ENCODE data around the gene MEPE. TPM values are rescaled to one million over a fixed set of nuclear protein-coding genes. Genes with fewer than 3 reads are reported as not detected.
"Not testable (repeated sequence)": the region's sequence is repeated elsewhere in the genome, so short reads cannot be mapped to it uniquely, and the experiment has no call there.

The MEPE gene
- polyA plus RNA-seq, 1 donor = not detected

DNA sequence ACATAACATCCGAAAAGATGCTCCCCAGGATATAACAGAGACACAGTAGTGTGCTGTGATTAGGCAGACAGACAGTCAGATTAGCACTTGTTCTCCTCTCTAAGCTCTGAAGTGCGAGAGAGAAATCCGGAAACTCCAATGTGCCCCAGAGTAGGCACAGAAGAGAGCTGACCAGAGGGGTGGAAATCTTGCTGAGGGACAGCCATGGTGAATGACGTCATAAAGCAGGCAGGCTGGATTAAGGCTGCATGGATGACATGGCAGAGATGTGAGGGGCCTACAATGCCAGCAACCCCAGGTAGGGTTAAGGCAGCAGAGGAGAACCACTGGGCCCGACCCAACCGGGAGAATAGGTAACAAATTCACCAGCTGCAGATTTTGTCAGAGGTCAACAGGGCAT, 53.3 kb downstream of the MEPE start:
- DNase-seq = no peak

DNA sequence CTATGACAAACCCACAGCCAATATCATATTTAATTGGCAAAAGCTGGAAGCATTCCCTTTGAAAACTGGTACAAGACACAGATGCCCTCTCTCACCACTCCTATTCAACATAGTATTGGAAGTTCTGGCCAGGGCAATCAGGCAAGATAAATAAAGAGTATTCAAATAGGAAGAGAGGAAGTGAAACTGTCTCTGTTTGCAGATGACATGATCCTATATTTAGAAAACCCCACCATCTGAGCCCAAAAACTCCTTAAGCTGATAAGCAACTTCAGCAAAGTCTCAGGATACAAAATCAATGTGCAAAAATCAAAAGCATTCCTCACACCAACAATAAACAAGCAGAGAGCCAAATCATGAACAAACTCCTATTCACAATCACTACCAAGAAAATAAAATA, 58.0 kb downstream of the MEPE start:
- not testable (repeated sequence) for DNase-seq

DNA sequence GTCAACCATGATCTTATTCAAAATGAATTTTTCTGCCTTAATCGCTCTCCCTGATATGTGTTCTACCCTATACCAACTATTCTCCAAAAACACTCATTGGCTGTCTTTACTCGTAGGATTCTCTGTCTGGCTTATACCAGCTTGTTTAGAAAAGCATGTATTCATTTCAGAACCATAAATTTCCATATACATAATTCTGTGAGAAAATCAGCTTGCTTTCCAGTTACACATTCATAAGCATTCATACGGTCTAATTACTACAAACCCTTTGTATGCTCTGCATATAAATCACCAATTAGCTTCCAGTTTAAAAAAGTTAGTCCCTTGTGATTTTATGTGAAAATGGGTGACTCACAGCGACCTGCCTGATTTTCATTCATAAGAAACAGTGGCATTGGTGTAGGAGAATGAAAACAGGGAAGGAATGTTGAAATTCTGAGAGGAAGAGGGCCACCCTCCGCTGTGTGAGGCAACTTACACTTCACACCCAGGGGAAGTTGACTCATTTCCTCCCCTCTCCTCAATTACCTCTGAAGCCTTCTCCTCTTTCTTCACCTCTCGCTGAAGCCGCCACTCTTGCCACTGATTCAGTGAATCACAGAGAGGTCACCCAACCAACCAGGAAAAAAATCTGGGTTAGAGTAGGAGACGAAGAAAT, 63.3 kb downstream of the MEPE start:
- no peak for DNase-seq

Other genes starting within 250 kb of the MEPE start
- gene DSPP, start 224.4 kb upstream of the MEPE start, polyA plus RNA-seq (ENCODE audit: insufficient read length) = not detected
- not detected for gene DMP1, start 182.7 kb upstream of the MEPE start, polyA plus RNA-seq (ENCODE audit: insufficient read length)
- not detected for gene IBSP, start 33.4 kb upstream of the MEPE start, polyA plus RNA-seq (ENCODE audit: insufficient read length)
- gene SPP1, start 142.7 kb downstream of the MEPE start, polyA plus RNA-seq (ENCODE audit: insufficient read length) = 196 TPM
- gene PKD2, start 174.7 kb downstream of the MEPE start, polyA plus RNA-seq (ENCODE audit: insufficient read length) = 24.1 TPM

All from hindlimb muscle (tissue), 1 donor.